GM21515 (cell line): ENCODE results near the gene EPS8L2.

ENCODE experiments used
- ATAC-seq: cut with Tn5 transposase; IDR thresholded peaks from one replicate; pipeline ENCODE4 v1.9.1; 2021; ENCODE audit not compliant: unreplicated experiment

Gene EPS8L2

GRCh38 chr11:705646-706438 is at the start of gene EPS8L2:
Gene EPS8L2, plus strand, starts transcription at chr11:706231. Its CDS starts 3,177 bp downstream, at chr11:709408.
- no peak for ATAC-seq

GRCh38 chr11:656426-656825 is 49.6 kb upstream of the EPS8L2 start:
- ATAC-seq = no peak

DNA sequence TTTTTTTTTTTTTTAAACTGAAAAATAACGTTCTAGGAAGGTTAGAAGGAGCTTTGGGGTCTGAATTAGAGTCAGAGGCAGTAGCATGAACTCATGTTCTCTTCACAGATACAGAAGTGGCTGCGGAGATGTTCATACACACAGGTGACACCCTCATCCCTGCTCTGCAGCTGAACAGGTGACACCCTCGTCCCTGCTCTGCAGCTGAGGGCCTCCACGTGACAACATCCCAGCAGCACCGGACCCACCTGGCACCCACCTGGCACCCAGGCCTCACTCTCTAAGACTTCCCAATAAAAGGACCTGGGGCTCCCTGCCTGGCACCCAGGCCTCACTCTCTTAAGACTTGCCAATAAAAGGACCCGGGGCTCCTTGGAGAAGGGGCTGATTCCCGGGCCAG is 49.2 kb upstream of the EPS8L2 start:
- ATAC-seq = no peak

- no peak for ATAC-seq
Observed at GRCh38 chr11:657691-658126, 48.3 kb upstream of the EPS8L2 start.

GRCh38 chr11:659532-660085 is 46.4 kb upstream of the EPS8L2 start:
- ATAC-seq = no peak

DNA sequence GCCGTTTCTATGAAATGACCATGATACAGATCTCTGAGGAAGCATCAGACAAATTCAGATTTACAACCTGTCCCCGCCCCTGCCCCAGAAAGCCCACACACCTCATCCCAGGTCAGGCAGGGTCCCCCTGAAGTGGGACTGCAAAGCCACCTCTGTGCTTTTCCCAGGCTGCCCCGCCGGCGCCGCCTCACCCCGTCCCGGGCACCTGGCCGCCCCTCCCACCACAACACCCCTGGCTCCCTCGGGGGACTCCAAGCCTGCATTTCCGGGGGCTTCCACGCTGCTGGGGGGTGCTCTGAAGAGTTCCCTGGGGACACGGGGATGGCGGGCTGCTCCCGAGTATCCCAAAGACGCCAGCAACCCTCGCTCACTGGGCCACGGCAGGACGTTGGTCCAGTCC is 45.8 kb upstream of the EPS8L2 start:
- no peak for ATAC-seq

- ATAC-seq = no peak
Observed at GRCh38 chr11:660681-661444, 45.2 kb upstream of the EPS8L2 start.

DNA sequence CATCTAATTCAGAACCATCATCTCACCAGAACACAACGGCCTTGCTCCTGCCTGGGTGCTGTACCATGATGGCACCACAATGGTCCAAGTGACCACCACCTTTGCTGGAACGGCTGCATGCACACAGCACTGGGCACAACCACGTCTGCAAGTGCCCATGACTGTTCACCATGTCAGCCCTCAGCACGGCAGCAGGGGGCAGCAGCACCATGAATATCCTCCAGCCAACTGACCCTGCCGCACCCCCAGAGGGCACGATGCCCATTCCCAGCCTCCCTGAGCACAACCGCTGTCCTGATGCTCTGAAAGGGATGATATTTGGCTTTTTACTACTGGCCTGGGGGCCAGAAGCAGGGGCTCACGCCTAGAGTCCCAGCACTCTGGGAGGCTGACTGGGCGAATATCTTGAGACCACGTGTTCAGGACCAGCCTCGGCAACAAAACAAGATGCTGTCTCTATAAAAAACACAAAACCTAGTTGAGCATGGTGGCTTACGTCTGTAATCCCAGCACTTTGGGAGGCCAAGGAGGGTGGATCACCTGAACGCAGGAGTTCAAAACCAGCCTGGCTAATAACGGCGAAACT is 43.2 kb upstream of the EPS8L2 start:
- no peak for ATAC-seq

GRCh38 chr11:665062-665703 is 40.8 kb upstream of the EPS8L2 start:
- no peak for ATAC-seq

DNA sequence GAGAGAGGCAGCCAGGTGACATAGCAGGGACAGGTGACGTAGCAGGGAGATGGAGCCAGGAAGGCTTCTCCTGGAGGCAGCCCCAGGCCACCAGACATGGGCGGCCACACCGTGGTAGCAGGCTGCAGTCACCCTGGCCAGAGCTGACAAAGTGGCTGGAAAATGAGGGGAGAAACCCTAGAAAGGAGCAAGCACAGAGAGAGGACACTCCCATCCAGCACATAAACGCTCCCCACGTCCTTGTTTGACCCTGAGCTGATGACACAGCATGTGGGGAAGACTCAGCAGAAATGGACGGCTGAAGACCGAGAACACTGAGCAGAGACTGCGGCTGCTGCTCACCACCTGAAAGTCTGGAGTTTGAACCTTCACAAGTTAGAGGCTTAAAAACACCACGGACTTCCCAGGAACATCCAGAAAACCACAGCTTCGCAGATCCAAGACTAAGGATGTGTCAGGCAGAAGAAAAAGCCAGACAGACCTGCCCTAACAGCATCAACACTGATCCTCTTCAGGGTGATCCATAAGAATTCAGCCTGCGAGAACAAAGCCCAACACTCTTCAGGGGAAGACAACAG is 40.2 kb upstream of the EPS8L2 start:
- no peak for ATAC-seq

- ATAC-seq = no peak
Observed at GRCh38 chr11:673866-674265, 32.2 kb upstream of the EPS8L2 start.

DNA sequence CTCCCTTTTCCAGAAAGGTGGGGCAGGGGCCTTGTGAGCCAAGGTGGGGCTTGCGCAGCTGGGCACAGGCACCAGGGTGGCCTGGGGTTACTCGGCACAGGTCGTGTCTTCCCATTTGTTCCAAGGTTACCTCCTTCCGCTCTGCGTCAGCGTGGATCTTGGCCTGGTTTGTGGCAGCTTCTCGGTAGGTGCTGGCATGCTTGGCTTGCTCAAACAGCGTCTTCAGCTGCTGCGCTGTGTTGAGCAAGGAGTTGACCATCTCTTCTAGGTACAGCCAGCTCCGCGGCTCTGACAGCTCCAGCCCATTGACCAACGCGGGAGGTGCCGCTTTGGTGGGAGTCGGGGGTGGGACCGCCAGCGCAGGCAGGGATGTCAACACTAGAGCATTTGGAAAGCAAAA is 31.6 kb upstream of the EPS8L2 start:
- no peak for ATAC-seq

DNA sequence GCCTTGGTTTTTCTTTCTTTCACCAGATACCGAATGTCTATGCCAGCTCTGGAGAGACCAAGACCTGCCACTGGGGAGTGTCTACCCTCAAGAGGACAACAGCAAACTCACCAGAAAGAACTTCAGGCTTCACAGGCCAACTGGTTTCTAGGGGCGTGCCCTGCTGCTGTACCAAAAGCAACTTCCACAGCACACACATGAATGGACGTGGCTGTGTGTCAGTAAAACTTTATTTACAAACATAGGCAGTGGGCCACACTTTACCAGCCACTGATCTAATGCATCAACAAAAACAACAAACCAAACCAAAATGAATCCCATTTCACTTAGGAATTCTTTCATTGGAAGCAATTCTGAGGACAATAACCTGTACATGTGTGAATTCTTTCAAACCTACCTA is 27.7 kb upstream of the EPS8L2 start:
- no peak for ATAC-seq

DNA sequence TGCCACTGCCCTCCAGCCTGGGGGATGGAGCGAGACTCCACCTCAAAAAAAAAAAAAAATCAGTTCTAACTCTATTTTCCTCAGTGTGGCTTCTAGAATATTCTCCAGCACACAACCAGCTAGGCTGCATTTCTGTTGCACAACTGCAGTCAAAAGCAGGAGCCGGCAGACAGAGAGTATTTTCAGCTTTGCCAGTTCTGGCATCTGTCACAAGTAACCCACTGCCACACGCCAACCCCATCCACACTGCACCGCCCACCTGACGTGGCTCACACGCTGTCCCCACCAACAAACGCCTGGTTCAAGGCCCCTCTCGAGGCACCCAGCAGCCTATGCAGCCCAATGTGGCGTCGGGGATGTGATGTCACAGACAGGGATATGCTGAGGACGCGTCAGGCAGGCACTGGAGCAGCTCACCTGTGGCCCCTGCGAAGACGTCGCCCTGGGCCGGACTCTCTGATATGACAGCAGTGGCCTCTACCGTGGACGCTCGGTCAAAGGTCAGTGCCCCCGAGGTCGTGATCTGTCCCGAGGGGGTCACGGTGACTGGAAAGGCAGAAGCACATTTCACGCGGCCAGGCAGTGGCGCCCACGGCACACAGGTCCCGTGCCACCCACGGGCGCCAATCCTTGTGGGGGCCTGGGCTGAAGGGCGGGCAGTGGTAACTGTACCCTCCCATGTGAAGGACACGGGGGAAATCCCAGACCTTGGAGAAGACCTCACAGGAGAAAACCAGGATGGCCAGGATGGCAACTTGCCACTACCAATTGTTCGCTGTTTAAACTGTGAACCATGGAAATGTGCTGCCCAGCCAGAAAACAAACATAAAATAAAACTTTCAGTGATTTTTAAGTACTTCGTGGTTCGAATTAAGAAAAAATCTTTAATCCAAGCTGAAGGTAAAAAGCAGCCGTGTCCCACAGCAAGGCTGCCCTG is 26.5 kb upstream of the EPS8L2 start:
- no peak for ATAC-seq

GRCh38 chr11:680476-680875 is 25.6 kb upstream of the EPS8L2 start:
- no peak for ATAC-seq

GRCh38 chr11:680970-681369 is 25.1 kb upstream of the EPS8L2 start:
- ATAC-seq = no peak

DNA sequence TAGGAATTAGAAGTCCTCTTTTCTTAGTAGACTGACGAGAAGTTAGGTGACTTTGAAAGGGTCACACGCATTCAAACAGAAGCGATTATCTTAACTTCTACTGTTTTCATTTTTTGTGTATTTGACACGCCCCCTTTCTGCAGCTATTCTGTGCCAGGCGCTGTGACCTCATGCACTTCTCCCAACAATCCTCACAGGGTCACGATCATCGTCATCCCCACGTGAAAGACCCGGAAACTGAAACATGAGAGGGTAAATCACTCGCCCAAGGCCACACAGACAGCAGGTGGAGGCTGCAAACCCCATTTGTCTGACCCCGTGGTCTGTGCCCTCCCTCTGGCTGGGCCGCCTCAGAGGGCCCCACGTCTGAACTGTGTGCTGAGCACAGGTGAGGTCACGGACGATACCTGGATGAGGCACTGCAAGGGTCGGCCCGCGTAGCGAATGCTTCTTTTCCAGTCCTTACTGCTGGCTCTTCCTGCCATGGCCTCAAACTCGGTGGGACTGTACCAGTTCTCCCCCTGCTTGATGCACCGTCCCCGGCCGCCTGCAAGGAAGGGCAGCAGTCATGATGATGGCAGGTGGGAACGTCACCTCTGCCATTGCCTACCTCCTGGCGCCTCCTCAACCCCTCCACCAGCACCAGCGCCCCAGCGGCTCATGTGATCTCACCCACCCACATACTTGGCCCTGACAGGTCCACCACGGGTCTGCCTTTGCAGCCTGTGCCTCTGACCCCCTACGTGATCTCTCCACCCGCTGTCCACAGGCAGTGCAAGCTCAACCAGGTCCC is 19.4 kb upstream of the EPS8L2 start:
- no peak for ATAC-seq

- ATAC-seq = no peak
Observed at GRCh38 chr11:687751-688150, 18.3 kb upstream of the EPS8L2 start.

- ATAC-seq = no peak
Observed at GRCh38 chr11:688681-689080, 17.4 kb upstream of the EPS8L2 start.
